HepG2 (cell line): Measurements from ENCODE around the gene FAM131A.

Source experiments
- CREB1 ChIP-seq, 2 experiments: fragments of 450-650 bp in 1 of 2; IDR thresholded peaks; 2 replicates each; pipeline ENCODE4 v1.6.1; 2016 to 2017; ENCODE audit warnings: control low read depth in 1 of 2, mild to moderate bottlenecking in 1 of 2, missing compliant biosample characterization in 1 of 2, missing genetic modification characterization in 1 of 2
- DNMT1 ChIP-seq: sonication (generic); formaldehyde crosslinking; IDR thresholded peaks from 2 replicates; pipeline ENCODE4 v1.5.1; 2020; ENCODE audit warnings: mild to moderate bottlenecking, missing genetic modification reagents
- GTF2F1 ChIP-seq: fragments of 150-350 bp; IDR thresholded peaks from 2 replicates; pipeline ENCODE4 v1.6.1; 2014; ENCODE audit warnings: low read length
- ISL2 ChIP-seq: sonication (generic); formaldehyde crosslinking; IDR thresholded peaks from 2 replicates; pipeline ENCODE4 v1.5.0; 2020; ENCODE audit warnings: missing genetic modification reagents
- NR3C1 ChIP-seq: sonication (generic); formaldehyde crosslinking; IDR thresholded peaks from 2 replicates; pipeline ENCODE4 v1.4.0; 2020; ENCODE audit warnings: missing genetic modification reagents
- PCBP1 ChIP-seq: fragments of 200-400 bp; formaldehyde crosslinking; IDR thresholded peaks from 2 replicates; pipeline ENCODE4 v1.6.1; 2017; ENCODE audit warnings: mild to moderate bottlenecking, low read depth, low read length, borderline replicate concordance
- POLR2A ChIP-seq, 2 experiments: IDR thresholded peaks; 2 replicates each; pipeline ENCODE4 v1.6.1; 2011; ENCODE audit warnings: low read depth in 2 of 2, low read length in 2 of 2, mild to moderate bottlenecking in 1 of 2, moderate library complexity in 1 of 2; ENCODE audit not compliant: insufficient read depth in 1 of 2
- SP140L ChIP-seq: sonication (generic); formaldehyde crosslinking; IDR thresholded peaks from 2 replicates; pipeline ENCODE4 v1.4.0; 2020; ENCODE audit warnings: missing genetic modification reagents, borderline replicate concordance
- YY1 ChIP-seq: IDR thresholded peaks from 2 replicates; pipeline ENCODE4 v1.6.1; 2011; ENCODE audit warnings: low read length, low read depth, moderate library complexity, mild to moderate bottlenecking; ENCODE audit not compliant: insufficient read depth, insufficient replicate concordance
- ZNF761 ChIP-seq: sonication (generic); formaldehyde crosslinking; conservative IDR thresholded peaks from 2 replicates; pipeline ENCODE4 v1.4.0; 2020; ENCODE audit warnings: mild to moderate bottlenecking, missing genetic modification reagents
- TF ChIP-seq, protein P1 (sequence below): sonication (generic); formaldehyde crosslinking; IDR thresholded peaks from 2 replicates; pipeline ENCODE4 v1.4.0; 2020; ENCODE audit warnings: missing genetic modification reagents
- TF ChIP-seq, protein P2 (sequence below): sonication (generic); formaldehyde crosslinking; IDR thresholded peaks from 2 replicates; pipeline ENCODE4 v1.4.0; 2020; ENCODE audit warnings: missing genetic modification reagents
- TF ChIP-seq, protein P3 (sequence below): sonication (generic); formaldehyde crosslinking; IDR thresholded peaks from 2 replicates; pipeline ENCODE4 v1.5.0; 2020; ENCODE audit warnings: mild to moderate bottlenecking, missing genetic modification reagents, moderate library complexity

DNA sequence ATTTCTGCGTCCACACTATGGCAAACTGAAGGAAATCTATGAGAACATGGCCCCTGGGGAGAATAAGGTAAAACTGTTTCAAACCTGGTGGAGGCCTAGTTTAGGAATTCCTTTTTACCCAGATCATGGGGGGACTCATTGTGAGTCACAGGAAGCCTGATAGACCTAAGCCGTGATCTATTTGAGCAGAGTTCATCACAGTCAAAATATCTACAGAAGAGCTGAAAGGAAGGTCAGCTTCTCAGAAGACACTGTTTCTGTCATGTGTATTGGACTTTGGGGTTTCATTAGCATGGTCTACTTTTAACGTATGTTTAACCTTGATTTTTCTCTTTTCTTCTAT lies 37.1 kb upstream of the FAM131A start:
- TF ChIP-seq YY1 = no peak
- no peak for TF ChIP-seq DNMT1
- no peak for TF ChIP-seq GTF2F1
- no peak for TF ChIP-seq PCBP1
- no peak for TF ChIP-seq SP140L (CRISPR knock-in tag)
- TF ChIP-seq, protein P1, sequence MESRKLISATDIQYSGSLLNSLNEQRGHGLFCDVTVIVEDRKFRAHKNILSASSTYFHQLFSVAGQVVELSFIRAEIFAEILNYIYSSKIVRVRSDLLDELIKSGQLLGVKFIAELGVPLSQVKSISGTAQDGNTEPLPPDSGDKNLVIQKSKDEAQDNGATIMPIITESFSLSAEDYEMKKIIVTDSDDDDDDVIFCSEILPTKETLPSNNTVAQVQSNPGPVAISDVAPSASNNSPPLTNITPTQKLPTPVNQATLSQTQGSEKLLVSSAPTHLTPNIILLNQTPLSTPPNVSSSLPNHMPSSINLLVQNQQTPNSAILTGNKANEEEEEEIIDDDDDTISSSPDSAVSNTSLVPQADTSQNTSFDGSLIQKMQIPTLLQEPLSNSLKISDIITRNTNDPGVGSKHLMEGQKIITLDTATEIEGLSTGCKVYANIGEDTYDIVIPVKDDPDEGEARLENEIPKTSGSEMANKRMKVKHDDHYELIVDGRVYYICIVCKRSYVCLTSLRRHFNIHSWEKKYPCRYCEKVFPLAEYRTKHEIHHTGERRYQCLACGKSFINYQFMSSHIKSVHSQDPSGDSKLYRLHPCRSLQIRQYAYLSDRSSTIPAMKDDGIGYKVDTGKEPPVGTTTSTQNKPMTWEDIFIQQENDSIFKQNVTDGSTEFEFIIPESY (CRISPR knock-in tag) = no peak
- no peak for TF ChIP-seq ZNF761 (CRISPR knock-in tag)
- no peak for TF ChIP-seq POLR2A (IDR thresholded peaks at IDR 0.05; ENCODE audit: insufficient read depth in 1 of 2, low read depth in 2 of 2, low read length in 2 of 2)
- TF ChIP-seq CREB1 (IDR thresholded peaks at IDR 0.05) = no peak
- no peak for TF ChIP-seq CREB1 (CRISPR knock-in tag; IDR thresholded peaks at IDR 0.05)
- TF ChIP-seq ISL2 (CRISPR knock-in tag) = no peak
- TF ChIP-seq, protein P2, sequence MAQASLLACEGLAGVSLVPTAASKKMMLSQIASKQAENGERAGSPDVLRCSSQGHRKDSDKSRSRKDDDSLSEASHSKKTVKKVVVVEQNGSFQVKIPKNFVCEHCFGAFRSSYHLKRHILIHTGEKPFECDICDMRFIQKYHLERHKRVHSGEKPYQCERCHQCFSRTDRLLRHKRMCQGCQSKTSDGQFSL (CRISPR knock-in tag) = no peak
- TF ChIP-seq NR3C1 (CRISPR knock-in tag) = no peak
- TF ChIP-seq, protein P3, sequence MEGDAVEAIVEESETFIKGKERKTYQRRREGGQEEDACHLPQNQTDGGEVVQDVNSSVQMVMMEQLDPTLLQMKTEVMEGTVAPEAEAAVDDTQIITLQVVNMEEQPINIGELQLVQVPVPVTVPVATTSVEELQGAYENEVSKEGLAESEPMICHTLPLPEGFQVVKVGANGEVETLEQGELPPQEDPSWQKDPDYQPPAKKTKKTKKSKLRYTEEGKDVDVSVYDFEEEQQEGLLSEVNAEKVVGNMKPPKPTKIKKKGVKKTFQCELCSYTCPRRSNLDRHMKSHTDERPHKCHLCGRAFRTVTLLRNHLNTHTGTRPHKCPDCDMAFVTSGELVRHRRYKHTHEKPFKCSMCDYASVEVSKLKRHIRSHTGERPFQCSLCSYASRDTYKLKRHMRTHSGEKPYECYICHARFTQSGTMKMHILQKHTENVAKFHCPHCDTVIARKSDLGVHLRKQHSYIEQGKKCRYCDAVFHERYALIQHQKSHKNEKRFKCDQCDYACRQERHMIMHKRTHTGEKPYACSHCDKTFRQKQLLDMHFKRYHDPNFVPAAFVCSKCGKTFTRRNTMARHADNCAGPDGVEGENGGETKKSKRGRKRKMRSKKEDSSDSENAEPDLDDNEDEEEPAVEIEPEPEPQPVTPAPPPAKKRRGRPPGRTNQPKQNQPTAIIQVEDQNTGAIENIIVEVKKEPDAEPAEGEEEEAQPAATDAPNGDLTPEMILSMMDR = no peak
